RWPE2 (cell line): Measurements from ENCODE around the gene PIK3R2.

Experiments used
- ATAC-seq: fragments of 200-7000 bp; cut with Tn5 transposase; 3 replicates; pipeline ENCODE4 v1.9.1; 2021; ENCODE audit warnings: low read depth
- DNase-seq: peaks from one replicate; pipeline ENCODE4 v3.0.0-alpha.2; 2020; ENCODE audit warnings: low spot score
- H3K27ac ChIP-seq: fragments of 450-650 bp; 2 replicates; pipeline ENCODE4 v1.5.1; 2017; ENCODE audit warnings: mild to moderate bottlenecking; ENCODE audit not compliant: poor library complexity, severe bottlenecking
- H3K27me3 ChIP-seq: fragments of 250-450 bp; sonication (Bioruptor Pico); 2 replicates; pipeline ENCODE4 v1.5.1; 2021; ENCODE audit warnings: mild to moderate bottlenecking, moderate library complexity; ENCODE audit not compliant: insufficient read depth, poor library complexity, severe bottlenecking
- H3K36me3 ChIP-seq: fragments of 250-450 bp; sonication (Bioruptor Pico); 2 replicates; pipeline ENCODE4 v1.5.1; 2020; ENCODE audit warnings: low read depth, mild to moderate bottlenecking, moderate library complexity
- H3K4me1 ChIP-seq: fragments of 250-450 bp; sonication (Bioruptor Pico); 2 replicates; pipeline ENCODE4 v1.5.1; 2021; ENCODE audit warnings: mild to moderate bottlenecking, moderate library complexity; ENCODE audit not compliant: insufficient read depth, poor library complexity, severe bottlenecking
- H3K4me3 ChIP-seq: fragments of 250-450 bp; sonication (Bioruptor Pico); 2 replicates; pipeline ENCODE4 v1.5.1; 2021; ENCODE audit warnings: mild to moderate bottlenecking, moderate library complexity; ENCODE audit not compliant: severe bottlenecking
- H3K9me3 ChIP-seq: fragments of 250-450 bp; sonication (Bioruptor Pico); 2 replicates; pipeline ENCODE4 v1.5.1; 2021; ENCODE audit warnings: mild to moderate bottlenecking, moderate library complexity; ENCODE audit not compliant: severe bottlenecking
- CTCF ChIP-seq: fragments of 450-650 bp; IDR thresholded peaks from one replicate; pipeline ENCODE4 v1.5.1; 2017; ENCODE audit warnings: mild to moderate bottlenecking, moderate library complexity; ENCODE audit not compliant: poor library complexity, severe bottlenecking

PIK3R2 gene

GRCh38 chr19:18218159-18218558 is 65.2 kb downstream of the PIK3R2 start:
- Histone ChIP-seq H3K4me1 (peaks cover 3% of the 10 kb centered on the region), H3K9me3 (no peaks in the 10 kb centered on the region), H3K4me3 (no peak overlapping the region), H3K27ac (no peak overlapping the region), H3K27me3 (no peaks in the 10 kb centered on the region), H3K36me3 (no peaks in the 10 kb centered on the region)
- ATAC-seq (no peak), DNase-seq (no peak)
- no peak for TF ChIP-seq CTCF

GRCh38 chr19:18218600-18218999 is 65.6 kb downstream of the PIK3R2 start:
- H3K4me3 ChIP-seq = no peak overlapping the region
- no peaks in the 10 kb centered on the region for H3K9me3 ChIP-seq
- H3K4me1 ChIP-seq = peaks cover 3% of the 10 kb centered on the region
- no peaks in the 10 kb centered on the region for H3K27me3 ChIP-seq
- no peak overlapping the region for H3K27ac ChIP-seq
- no peak for ATAC-seq
- no peak for DNase-seq
- TF ChIP-seq CTCF = no peak
- no peaks in the 10 kb centered on the region for H3K36me3 ChIP-seq
